Measurements from ENCODE around the gene CDH26. TPM values are rescaled to one million over a fixed set of nuclear protein-coding genes. Genes with fewer than 3 reads are reported as not detected.

CDH26 gene
- total and polyA plus RNA-seq, 2 of the 13 experiments (the other 11 are each of a cell fraction or from before 2014, with no cell fraction given) = 0.40 to 1.1 TPM

- TF ChIP-seq CENPBD1 (CRISPR knock-in tag; IDR thresholded peaks at IDR 0.05; ENCODE audit: borderline replicate concordance, low read depth) (no peak), TRIM24 (CRISPR knock-in tag; IDR thresholded peaks at IDR 0.05) (no peak), ZNF430 (CRISPR knock-in tag; IDR thresholded peaks at IDR 0.05) (no peak), ZNF407 (CRISPR knock-in tag; IDR thresholded peaks at IDR 0.05; ENCODE audit: not compliant biosample characterization) (no peak), ZSCAN29 (CRISPR knock-in tag; conservative IDR thresholded peaks at IDR 0.05) (no peak), HIC2 (CRISPR knock-in tag; IDR thresholded peaks at IDR 0.05; ENCODE audit: low read depth) (no peak), ZNF263 (CRISPR knock-in tag; IDR thresholded peaks at IDR 0.05) (no peak)
Observed at GRCh38 chr20:60020251-60020650, 62.0 kb downstream of the CDH26 start (continued).

Measured in HepG2 (cell line).